ENCODE results near the gene RELB.

DNA sequence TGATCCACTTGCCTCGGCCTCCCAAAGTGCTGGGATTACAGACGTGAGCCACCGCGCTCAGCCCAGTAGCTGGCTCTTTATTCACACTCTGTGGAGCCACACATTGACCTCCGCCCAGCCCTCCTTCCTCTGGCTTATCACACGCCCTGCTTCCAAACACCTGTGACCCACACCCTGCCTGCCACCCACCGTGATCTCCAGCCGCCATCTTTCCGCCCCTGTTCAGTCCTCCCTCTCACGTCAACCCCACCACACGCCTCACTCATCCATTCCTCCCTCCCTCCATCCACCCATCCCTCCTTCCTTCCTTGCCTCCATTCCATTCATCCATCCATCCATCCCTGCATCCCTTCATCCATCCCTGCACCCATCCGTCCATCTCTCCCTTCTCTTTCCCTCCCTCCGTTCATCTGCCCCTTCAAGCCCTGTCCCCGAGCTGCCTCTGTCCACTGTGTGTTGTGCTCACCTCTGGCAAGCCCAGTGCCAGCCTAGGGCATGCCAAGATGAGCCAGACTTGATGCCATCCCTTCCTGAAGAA, 57.4 kb downstream of the RELB start:
- TF ChIP-seq, protein P1, sequence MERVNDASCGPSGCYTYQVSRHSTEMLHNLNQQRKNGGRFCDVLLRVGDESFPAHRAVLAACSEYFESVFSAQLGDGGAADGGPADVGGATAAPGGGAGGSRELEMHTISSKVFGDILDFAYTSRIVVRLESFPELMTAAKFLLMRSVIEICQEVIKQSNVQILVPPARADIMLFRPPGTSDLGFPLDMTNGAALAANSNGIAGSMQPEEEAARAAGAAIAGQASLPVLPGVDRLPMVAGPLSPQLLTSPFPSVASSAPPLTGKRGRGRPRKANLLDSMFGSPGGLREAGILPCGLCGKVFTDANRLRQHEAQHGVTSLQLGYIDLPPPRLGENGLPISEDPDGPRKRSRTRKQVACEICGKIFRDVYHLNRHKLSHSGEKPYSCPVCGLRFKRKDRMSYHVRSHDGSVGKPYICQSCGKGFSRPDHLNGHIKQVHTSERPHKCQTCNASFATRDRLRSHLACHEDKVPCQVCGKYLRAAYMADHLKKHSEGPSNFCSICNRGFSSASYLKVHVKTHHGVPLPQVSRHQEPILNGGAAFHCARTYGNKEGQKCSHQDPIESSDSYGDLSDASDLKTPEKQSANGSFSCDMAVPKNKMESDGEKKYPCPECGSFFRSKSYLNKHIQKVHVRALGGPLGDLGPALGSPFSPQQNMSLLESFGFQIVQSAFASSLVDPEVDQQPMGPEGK (CRISPR knock-in tag; IDR thresholded peaks at IDR 0.05; ENCODE audit: borderline replicate concordance), result no peak
- no peak for TF ChIP-seq PPARA (CRISPR knock-in tag; IDR thresholded peaks at IDR 0.05; ENCODE audit: borderline replicate concordance)
- TF ChIP-seq TOX (CRISPR knock-in tag; IDR thresholded peaks at IDR 0.05; ENCODE audit: borderline replicate concordance), result no peak
- TF ChIP-seq ZFP30 (CRISPR knock-in tag; IDR thresholded peaks at IDR 0.05), result no peak
- TF ChIP-seq CSDC2 (CRISPR knock-in tag; IDR thresholded peaks at IDR 0.05), result no peak
- TF ChIP-seq ZNF565 (CRISPR knock-in tag; conservative IDR thresholded peaks at IDR 0.05; ENCODE audit: low read depth), result no peak
- no peak for TF ChIP-seq ARNTL (CRISPR knock-in tag; IDR thresholded peaks at IDR 0.05; ENCODE audit: borderline replicate concordance, low read depth)

All from SK-N-SH treated with all-trans-retinoic acid at 6 μM for 48 hours (cell line).